Esophagus muscularis mucosa (tissue), 4 donors: ENCODE measurements around the gene ST6GAL1.

Source experiments
- CTCF ChIP-seq, 3 experiments: fragments of 200-600 bp in 2 of 3; fragments of 450-650 bp in 1 of 3; sonication (generic) in 2 of 3; IDR thresholded peaks; one replicate each; pipeline ENCODE4 v1.5.1; 2017 to 2019; ENCODE audit warnings: antibody characterized with exemption in 3 of 3, mild to moderate bottlenecking in 2 of 3, moderate library complexity in 1 of 3
- EP300 ChIP-seq: sonication (generic); formaldehyde crosslinking; IDR thresholded peaks from one replicate; pipeline ENCODE4 v1.6.1; 2017; ENCODE audit warnings: antibody characterized with exemption
- POLR2A ChIP-seq: fragments of 450-650 bp; IDR thresholded peaks from one replicate; pipeline ENCODE4 v1.6.1; 2017; ENCODE audit warnings: antibody characterized with exemption, moderate library complexity, mild to moderate bottlenecking, low read depth
- POLR2AphosphoS5 ChIP-seq, 2 donors: sonication (generic); formaldehyde crosslinking; IDR thresholded peaks; one replicate each; pipeline ENCODE4 v1.6.1; 2017; ENCODE audit warnings: antibody characterized with exemption in 2 of 2

- TF ChIP-seq CTCF (IDR thresholded peaks at IDR 0.05) (no peak), POLR2A (no peak), POLR2AphosphoS5 (IDR thresholded peaks at IDR 0.05) (no peak), EP300 (no peak)
Measured at GRCh38 chr3:186964616-186965015, 34.3 kb downstream of the ST6GAL1 start.
